OCI-LY1 (cell line): Measurements from ENCODE around the gene ARHGEF16.

Experiments
- H2AFZ ChIP-seq: fragments of 200-600 bp; sonication (generic), shearing (Covaris generic); 2 replicates; pipeline ENCODE4 v1.6.0; 2014; ENCODE audit warnings: antibody characterized with exemption, mild to moderate bottlenecking, low read length
- H3F3A ChIP-seq: fragments of 200-600 bp; sonication (generic), shearing (Covaris generic); 2 replicates; pipeline ENCODE4 v1.6.0; 2014; ENCODE audit warnings: mild to moderate bottlenecking, antibody characterized with exemption, low read length, moderate library complexity; ENCODE audit not compliant: insufficient read depth
- H3K27ac ChIP-seq: fragments of 200-600 bp; sonication (generic); 2 replicates; pipeline ENCODE4 v1.5.1; 2014; ENCODE audit warnings: low read length, mixed run types, mild to moderate bottlenecking, low read depth; ENCODE audit not compliant: poor library complexity, severe bottlenecking
- H3K27me3 ChIP-seq: fragments of 200-600 bp; sonication (generic); 2 replicates; pipeline ENCODE4 v1.6.0; 2014; ENCODE audit warnings: antibody characterized with exemption, mild to moderate bottlenecking, low read length, moderate library complexity; ENCODE audit not compliant: insufficient read depth
- H3K36me3 ChIP-seq: fragments of 200-600 bp; sonication (generic); 2 replicates; pipeline ENCODE4 v1.6.1; 2014; ENCODE audit warnings: mild to moderate bottlenecking, antibody characterized with exemption, low read length, moderate library complexity, mixed read lengths; ENCODE audit not compliant: insufficient read depth
- H3K4me1 ChIP-seq: fragments of 200-600 bp; sonication (generic); 2 replicates; pipeline ENCODE4 v1.5.1; 2014; ENCODE audit warnings: mild to moderate bottlenecking, low read length, moderate library complexity; ENCODE audit not compliant: insufficient read depth, severe bottlenecking
- H3K4me2 ChIP-seq: fragments of 200-600 bp; sonication (generic), shearing (Covaris generic); 2 replicates; pipeline ENCODE4 v1.6.1; 2014; ENCODE audit warnings: low read length
- H3K4me3 ChIP-seq: fragments of 200-600 bp; sonication (generic); 2 replicates; pipeline ENCODE4 v1.5.1; 2014; ENCODE audit warnings: low read length, low read depth, mild to moderate bottlenecking, mixed read lengths; ENCODE audit not compliant: poor library complexity, severe bottlenecking
- H3K79me2 ChIP-seq: fragments of 200-600 bp; shearing (Covaris generic); 2 replicates; pipeline ENCODE4 v1.6.1; 2016; ENCODE audit warnings: mixed run types, low read length, mixed read lengths; ENCODE audit not compliant: insufficient read depth
- H3K9ac ChIP-seq: fragments of 200-600 bp; sonication (generic), shearing (Covaris generic); 2 replicates; pipeline ENCODE4 v1.6.1; 2014; ENCODE audit warnings: mild to moderate bottlenecking, low read length, mixed read lengths
- H3K9me2 ChIP-seq: fragments of 200-600 bp; sonication (generic), shearing (Covaris generic); 2 replicates; pipeline ENCODE4 v1.6.1; 2014; ENCODE audit warnings: low read depth, mild to moderate bottlenecking, low read length, mixed read lengths
- H3K9me3 ChIP-seq: fragments of 200-600 bp; shearing (Covaris generic); 2 replicates; pipeline ENCODE4 v1.6.1; 2014; ENCODE audit warnings: low read length, mixed read lengths
- H4K20me1 ChIP-seq: fragments of 200-600 bp; sonication (generic), shearing (Covaris generic); 2 replicates; pipeline ENCODE4 v1.6.0; 2016; ENCODE audit warnings: mild to moderate bottlenecking, low read length; ENCODE audit not compliant: insufficient read depth
- EZH2 ChIP-seq: fragments of 200-600 bp; sonication (generic), shearing (Covaris generic); IDR thresholded peaks from 2 replicates; pipeline ENCODE4 v1.8.0; 2017; ENCODE audit warnings: borderline replicate concordance, mixed run types, mild to moderate bottlenecking, antibody characterized with exemption, low read length, moderate library complexity, mixed read lengths
- TF ChIP-seq, protein P1 (sequence below): fragments of 200-600 bp; sonication (generic), shearing (Covaris generic); IDR thresholded peaks from 2 replicates; pipeline ENCODE4 v1.5.1; 2017; ENCODE audit warnings: mild to moderate bottlenecking, antibody characterized with exemption, low read length, moderate library complexity, mixed read lengths

ARHGEF16 gene

DNA sequence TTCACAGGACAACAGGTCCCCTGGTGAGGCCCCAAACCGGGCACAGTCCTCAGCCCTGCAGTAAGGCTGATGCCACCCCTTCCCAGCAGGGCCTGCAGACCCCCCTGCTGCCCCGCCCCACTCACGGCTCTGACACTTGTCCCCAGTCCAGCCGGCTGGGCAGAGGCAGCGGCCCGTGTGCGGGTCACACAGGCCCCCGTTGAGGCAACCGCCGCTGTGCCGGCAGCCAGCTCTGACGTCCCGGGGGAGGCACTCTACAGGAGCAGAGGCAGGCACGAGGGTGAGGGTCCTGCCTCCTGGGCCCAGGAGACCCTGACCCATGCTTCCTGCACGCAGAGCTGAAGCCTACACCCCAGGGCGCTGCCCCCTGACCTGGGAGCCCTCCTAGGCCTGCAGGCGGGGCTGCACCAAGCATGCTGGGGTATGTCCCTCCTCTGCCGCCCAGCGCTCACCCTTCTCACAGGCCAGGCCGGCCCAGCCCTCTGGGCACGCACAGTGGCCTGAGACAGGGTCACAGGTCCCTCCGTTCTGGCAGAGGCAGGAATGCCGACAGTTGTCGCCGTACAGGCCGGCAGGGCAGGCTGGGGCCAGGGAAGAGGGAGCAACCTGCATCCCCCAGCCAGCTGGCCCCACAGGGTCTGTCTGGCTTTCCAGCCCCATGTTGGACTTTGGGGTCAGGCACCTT is 43.9 kb downstream of the ARHGEF16 start:
- Histone ChIP-seq H3K4me2 (no peak overlapping the region), H3K9ac (no peak overlapping the region), H3K4me1 (no peaks in the 10 kb centered on the region), H3K9me3 (no peaks in the 10 kb centered on the region), H3K9me2 (no peaks in the 10 kb centered on the region), H3K36me3 (no peaks in the 10 kb centered on the region), H3K27me3 (no peaks in the 10 kb centered on the region), H4K20me1 (no peaks in the 10 kb centered on the region), H2AFZ (no peak overlapping the region), H3K27ac (no peak overlapping the region), H3K79me2 (no peaks in the 10 kb centered on the region), H3K4me3 (no peak overlapping the region), H3F3A (no peaks in the 10 kb centered on the region)
- TF ChIP-seq, protein P1, sequence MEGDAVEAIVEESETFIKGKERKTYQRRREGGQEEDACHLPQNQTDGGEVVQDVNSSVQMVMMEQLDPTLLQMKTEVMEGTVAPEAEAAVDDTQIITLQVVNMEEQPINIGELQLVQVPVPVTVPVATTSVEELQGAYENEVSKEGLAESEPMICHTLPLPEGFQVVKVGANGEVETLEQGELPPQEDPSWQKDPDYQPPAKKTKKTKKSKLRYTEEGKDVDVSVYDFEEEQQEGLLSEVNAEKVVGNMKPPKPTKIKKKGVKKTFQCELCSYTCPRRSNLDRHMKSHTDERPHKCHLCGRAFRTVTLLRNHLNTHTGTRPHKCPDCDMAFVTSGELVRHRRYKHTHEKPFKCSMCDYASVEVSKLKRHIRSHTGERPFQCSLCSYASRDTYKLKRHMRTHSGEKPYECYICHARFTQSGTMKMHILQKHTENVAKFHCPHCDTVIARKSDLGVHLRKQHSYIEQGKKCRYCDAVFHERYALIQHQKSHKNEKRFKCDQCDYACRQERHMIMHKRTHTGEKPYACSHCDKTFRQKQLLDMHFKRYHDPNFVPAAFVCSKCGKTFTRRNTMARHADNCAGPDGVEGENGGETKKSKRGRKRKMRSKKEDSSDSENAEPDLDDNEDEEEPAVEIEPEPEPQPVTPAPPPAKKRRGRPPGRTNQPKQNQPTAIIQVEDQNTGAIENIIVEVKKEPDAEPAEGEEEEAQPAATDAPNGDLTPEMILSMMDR = no peak
- TF ChIP-seq EZH2 = no peak

DNA sequence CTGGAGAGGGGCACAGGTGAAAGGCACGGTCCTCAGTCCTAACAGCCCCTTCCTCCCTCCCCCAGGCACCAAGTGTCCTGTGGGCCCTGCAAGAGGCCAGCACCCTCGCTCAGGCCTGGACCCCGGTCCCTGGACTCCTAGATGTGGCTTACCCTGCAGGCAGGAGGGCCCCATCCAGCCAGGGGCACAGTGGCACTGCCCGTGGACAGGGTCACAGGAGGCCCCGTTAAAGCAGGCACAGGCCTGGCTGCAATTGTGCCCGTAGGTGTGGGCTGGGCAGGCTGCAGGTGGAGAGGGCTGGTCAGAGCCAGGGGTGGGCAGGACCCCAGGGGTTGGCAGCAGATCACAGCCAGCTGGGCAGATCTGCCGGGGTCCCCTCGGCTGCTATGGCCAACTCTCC is 44.5 kb downstream of the ARHGEF16 start:
- Histone ChIP-seq H3F3A (no peaks in the 10 kb centered on the region), H2AFZ (no peak overlapping the region), H3K9me2 (no peaks in the 10 kb centered on the region), H3K27me3 (no peaks in the 10 kb centered on the region), H3K79me2 (no peaks in the 10 kb centered on the region), H3K36me3 (no peaks in the 10 kb centered on the region), H3K4me1 (no peaks in the 10 kb centered on the region), H3K27ac (no peak overlapping the region), H3K9ac (no peak overlapping the region), H3K9me3 (no peaks in the 10 kb centered on the region), H4K20me1 (no peaks in the 10 kb centered on the region), H3K4me3 (no peak overlapping the region), H3K4me2 (no peak overlapping the region)
- TF ChIP-seq, protein P1 = no peak
- no peak for TF ChIP-seq EZH2

DNA sequence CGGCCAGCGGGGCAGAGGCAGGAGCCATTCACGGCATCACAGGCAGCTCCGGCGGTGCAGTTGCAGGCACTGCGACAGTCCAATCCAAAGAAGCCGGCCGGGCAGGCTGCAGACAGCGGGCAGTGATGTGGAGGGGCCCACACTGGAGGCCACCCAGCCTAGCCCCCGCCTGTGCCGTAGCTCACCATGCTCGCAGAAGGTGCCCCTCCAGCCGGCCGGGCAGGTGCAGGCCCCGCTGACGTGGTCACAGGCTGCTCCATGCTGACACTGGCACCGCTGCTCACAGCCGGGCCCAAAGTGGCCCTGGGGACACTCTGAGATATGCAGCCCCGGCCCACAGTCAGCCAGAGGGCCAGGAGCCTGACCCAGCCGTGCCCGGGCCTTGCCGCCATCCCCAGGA is 45.1 kb downstream of the ARHGEF16 start:
- H4K20me1 ChIP-seq = no peaks in the 10 kb centered on the region
- no peaks in the 10 kb centered on the region for H3F3A ChIP-seq
- H3K4me2 ChIP-seq = no peak overlapping the region
- H3K36me3 ChIP-seq = no peaks in the 10 kb centered on the region
- TF ChIP-seq EZH2 = no peak
- TF ChIP-seq, protein P1 = no peak
- no peaks in the 10 kb centered on the region for H3K9me3 ChIP-seq
- H3K27me3 ChIP-seq = no peaks in the 10 kb centered on the region; the same call in 1 of the 2 replicates
- H3K4me1 ChIP-seq = no peaks in the 10 kb centered on the region
- H3K79me2 ChIP-seq = no peaks in the 10 kb centered on the region
- H2AFZ ChIP-seq = no peak overlapping the region
- H3K27ac ChIP-seq = no peak overlapping the region
- H3K9ac ChIP-seq = no peak overlapping the region
- H3K4me3 ChIP-seq = no peak overlapping the region
- no peaks in the 10 kb centered on the region for H3K9me2 ChIP-seq
